Stimulated activated CD4-positive, alpha-beta T cell treated with anti-CD3 and anti-CD28 coated beads, Interleukin-4, amount 100 ng/mL, for 24 hours (primary cell): Measurements from ENCODE around the gene FNIP2.
"Not testable (repeated sequence)": the region's sequence is repeated elsewhere in the genome, so short reads cannot be mapped to it uniquely, and the experiment has no call there.

Experiments used
- DNase-seq: peaks from one replicate; pipeline ENCODE4 v3.0.0-alpha.2; 2020

Gene FNIP2

GRCh38 chr4:158763462-158763861, 5.4 kb upstream of the FNIP2 start:
- no peak for DNase-seq

GRCh38 chr4:158766434-158767044, 2.3 kb upstream of the FNIP2 start:
- DNase-seq, result no peak

DNA sequence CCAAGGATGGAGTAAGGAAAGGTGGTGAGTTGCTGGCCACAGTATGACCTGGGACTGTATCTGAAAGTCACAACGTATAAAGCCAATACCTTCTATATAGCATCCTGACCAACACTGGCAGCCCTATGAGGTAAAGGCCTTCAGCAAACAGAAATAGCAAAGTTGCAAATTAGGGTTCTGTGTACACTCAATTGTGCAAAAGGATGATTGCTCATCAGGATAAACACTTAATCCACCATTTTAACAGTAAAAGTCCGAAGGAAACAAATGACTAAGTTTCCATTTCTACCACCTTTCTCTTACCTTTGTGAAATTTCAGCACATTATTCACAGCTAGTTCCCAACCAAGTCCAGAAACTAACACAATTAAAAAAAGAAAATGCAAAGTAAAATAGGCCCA, 1.4 kb upstream of the FNIP2 start:
- DNase-seq, result no peak

DNA sequence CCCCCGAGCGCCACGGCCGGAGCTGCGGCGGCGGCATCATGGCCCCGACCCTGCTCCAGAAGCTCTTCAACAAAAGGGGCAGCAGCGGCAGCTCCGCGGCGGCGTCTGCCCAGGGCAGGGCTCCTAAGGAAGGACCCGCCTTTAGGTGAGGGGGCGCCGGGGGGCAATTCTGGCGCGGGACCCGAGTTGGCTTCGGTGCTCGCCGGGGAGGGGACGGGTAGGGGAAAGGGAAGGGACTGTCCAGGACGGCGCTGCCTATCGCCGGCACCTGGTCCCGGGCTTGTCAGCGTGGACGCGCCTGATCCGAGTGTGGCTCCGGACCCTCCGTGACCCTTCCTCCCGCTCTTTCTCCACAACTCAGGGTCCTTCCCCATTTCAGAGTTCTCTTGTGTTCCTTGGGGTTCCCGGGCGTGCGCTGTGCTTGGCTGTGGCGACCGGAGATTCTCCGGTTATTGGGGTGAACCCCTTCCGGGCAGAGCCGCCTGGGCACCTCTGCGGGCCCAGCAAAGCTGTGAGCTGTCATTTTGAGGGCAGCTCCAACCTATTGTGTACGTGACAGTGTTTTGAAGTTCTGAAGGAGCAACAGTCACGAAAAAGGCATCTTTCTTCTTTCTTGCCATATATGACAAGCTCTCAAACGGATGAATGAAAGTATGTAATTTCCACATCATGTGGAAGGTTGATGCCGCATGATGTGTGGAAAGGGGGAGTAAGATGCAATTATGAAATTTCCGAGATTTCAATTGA, 522 bp downstream of the FNIP2 start:
- DNase-seq, result peak; percentile 38

- no peak for DNase-seq
These were observed 1.8 kb downstream of the FNIP2 start for GRCh38 chr4:158770671-158771070.

- DNase-seq, result no peak
These were observed 3.0 kb downstream of the FNIP2 start for GRCh38 chr4:158771776-158772175.

GRCh38 chr4:158775091-158775651, 6.3 kb downstream of the FNIP2 start:
- no peak for DNase-seq

GRCh38 chr4:158776106-158776505, 7.3 kb downstream of the FNIP2 start:
- no peak for DNase-seq

GRCh38 chr4:158777423-158778155, 8.8 kb downstream of the FNIP2 start:
- no peak for DNase-seq

DNA sequence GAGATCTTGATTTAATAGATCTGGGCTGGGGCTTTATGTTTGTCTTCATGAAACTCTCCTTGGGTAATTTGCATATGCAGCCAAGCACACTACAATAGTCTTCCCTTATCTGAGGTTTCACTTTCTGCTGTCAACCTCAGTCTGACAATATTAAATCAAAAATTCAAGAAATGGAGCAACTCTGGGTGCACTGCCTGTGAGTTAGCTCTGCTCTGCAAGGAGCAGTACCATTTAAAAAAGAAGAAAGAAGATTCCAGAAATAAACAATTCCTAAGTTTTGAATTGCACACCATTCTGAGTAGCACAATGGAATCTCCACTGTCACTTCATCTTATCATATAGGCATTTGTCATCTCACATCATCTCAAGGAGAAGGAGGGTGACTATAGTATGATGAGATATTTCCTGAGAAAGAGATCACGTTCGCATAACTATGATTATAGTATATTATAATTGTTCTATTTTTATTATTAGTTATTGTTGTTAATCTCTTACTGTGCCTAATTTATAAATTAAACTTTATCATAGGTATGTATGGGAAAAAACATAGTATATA, 9.4 kb downstream of the FNIP2 start:
- DNase-seq, result no peak

- DNase-seq, result no peak
These were observed 9.9 kb downstream of the FNIP2 start for GRCh38 chr4:158778712-158779111.

- DNase-seq, result no peak
These were observed 13.1 kb downstream of the FNIP2 start for GRCh38 chr4:158781963-158782362.

- no peak for DNase-seq
These were observed 13.9 kb downstream of the FNIP2 start for GRCh38 chr4:158782551-158783360.

DNA sequence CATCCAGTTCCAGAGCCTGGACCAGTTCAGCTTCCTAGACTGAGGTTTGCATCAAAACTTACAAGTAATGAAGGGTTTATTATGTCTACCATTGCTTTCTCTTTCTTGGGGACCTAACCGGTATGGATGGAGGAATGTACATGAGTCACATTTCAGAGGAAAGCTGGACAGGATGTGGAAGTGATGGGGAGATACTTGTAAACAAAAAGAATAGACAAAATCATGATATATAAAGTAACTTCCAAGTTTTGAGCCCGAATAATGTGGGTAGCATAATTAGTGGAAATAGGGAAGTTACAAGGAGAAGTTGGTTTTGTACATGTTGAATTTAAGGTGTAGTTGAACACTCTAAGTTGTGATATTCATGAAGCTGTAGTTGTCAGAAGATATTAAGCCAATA, 15.0 kb downstream of the FNIP2 start:
- no peak for DNase-seq

GRCh38 chr4:158785718-158786117, 16.9 kb downstream of the FNIP2 start:
- DNase-seq, result no peak

- no peak for DNase-seq
These were observed 17.3 kb downstream of the FNIP2 start for GRCh38 chr4:158786121-158786601.

DNA sequence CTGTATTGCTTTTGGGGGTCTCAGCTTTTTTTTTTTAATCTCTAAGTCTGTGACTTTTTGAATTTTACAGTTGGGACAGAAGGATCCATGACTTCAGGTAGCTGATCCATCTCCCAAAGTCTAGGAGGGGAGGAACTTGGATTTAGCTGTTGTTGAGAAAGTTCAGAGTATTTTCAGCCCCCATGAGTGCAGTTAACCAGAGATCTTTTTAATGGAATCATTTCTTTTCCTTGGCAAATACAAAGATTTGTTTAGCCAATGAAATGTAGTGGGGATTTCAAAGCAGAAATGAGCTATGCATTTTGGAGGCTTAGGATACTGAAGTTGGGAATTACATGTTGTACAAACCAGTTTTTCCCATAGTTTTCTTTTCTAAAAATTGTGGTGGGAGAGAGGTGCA, 18.1 kb downstream of the FNIP2 start:
- no peak for DNase-seq

GRCh38 chr4:158787709-158788475, 19.1 kb downstream of the FNIP2 start:
- no peak for DNase-seq

DNA sequence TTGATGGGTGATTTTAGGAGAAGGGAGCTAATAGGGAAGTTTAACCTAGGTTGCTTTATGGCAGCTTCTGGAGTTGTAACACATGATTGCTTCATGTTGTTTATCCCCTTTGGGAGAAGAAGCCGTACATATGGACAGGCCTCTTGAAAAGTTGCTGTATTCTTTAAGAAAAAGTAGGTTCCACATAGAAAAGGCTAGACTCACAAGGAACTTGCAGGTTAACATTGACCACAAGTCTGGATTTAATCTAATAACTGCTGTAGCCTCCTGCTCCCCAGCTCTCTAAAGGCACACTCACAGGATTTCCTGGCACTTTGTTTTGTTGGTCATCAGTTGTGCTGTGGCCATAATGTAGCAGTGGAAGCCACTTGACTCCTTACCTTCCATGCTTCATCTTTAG, 19.7 kb downstream of the FNIP2 start:
- no peak for DNase-seq

DNA sequence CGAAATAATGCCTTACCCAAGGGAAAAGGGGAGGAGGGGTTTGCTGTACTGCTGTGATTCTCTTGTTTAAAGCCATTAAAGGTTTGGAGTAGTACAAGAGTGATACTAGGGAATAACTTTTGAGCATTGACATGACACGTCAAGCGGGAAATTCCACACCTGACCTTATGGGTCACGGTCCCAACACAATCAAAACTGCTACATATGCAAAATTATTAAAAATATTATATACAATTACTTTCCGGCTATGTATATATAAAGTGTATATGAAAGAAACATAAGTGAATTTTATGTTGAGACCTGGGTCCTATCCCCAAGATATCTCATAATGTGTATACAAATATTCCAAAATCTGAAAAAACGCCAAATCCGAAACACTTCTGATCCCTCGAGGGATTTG, 21.0 kb downstream of the FNIP2 start:
- no peak for DNase-seq

- DNase-seq, result no peak
These were observed 24.2 kb downstream of the FNIP2 start for GRCh38 chr4:158793021-158793420.

GRCh38 chr4:158793430-158793829, 24.6 kb downstream of the FNIP2 start:
- not testable (repeated sequence) for DNase-seq
